SU-DHL-6 (cell line): ENCODE results near the gene PDZRN3.

Source experiments
- CTCF ChIP-seq: fragments of 200-600 bp; sonication (generic); IDR thresholded peaks from one replicate; pipeline ENCODE4 v1.5.1; 2017; ENCODE audit warnings: antibody characterized with exemption, mild to moderate bottlenecking, low read length, moderate library complexity; ENCODE audit not compliant: insufficient read depth, poor library complexity, severe bottlenecking
- EZH2phosphoT487 ChIP-seq: fragments of 200-600 bp; sonication (generic), shearing (Covaris generic); conservative IDR thresholded peaks from 2 replicates; pipeline ENCODE4 v1.6.1; 2018; ENCODE audit warnings: mild to moderate bottlenecking, antibody characterized with exemption, low read length, moderate library complexity, mixed read lengths

- TF ChIP-seq CTCF (no peak), EZH2phosphoT487 (no peak)
Observed at GRCh38 chr3:73404435-73404834, 220.3 kb downstream of the PDZRN3 start.
